H1 (cell line): ENCODE measurements around the gene AKT1. TPM values are rescaled to one million over a fixed set of nuclear protein-coding genes. Genes with fewer than 3 reads are reported as not detected.

ENCODE experiments used
- CTCF ChIA-PET: fragments of 300-600 bp; sonication (Branson Sonifier 250); formaldehyde crosslinking; loops from one replicate; lab custom pipeline; 2021; ENCODE audit not compliant: partially characterized antibody; lab: Charles Lee
- POLR2A ChIA-PET: fragments of 300-600 bp; sonication (Branson Sonifier 250); formaldehyde crosslinking; loops from one replicate; lab custom pipeline; 2021; ENCODE audit warnings: inconsistent platforms; ENCODE audit not compliant: partially characterized antibody; lab: Charles Lee
- DNase-seq, 2 experiments: peaks; one replicate each; pipeline versions ENCODE4 v3.0.0 to v3.0.0-alpha.2; 2010 to 2022; ENCODE audit warnings: low spot score in 2 of 2, low read depth in 1 of 2, mixed read lengths in 1 of 2
- FAIRE-seq: peaks from 2 replicates; lab custom pipeline; 2011; peaks lifted over from hg19 to GRCh38; lab: Jason Lieb, UNC
- H2AFZ ChIP-seq: 2 replicates; pipeline ENCODE4 v1.8.1; 2012; ENCODE audit warnings: low read length, inconsistent platforms
- H2AK5ac ChIP-seq: 2 replicates; pipeline ENCODE4 v1.6.1; 2013; ENCODE audit warnings: low read depth, low read length
- H2BK120ac ChIP-seq: replicated peaks from 2 replicates; pipeline ENCODE3; 2013; ENCODE audit warnings: low read depth, low read length, inconsistent platforms
- H2BK12ac ChIP-seq: 2 replicates; pipeline ENCODE4 v1.6.1; 2013; ENCODE audit warnings: low read depth, low read length
- H2BK15ac ChIP-seq: 2 replicates; pipeline ENCODE4 v1.6.1; 2013; ENCODE audit warnings: low read length
- H2BK20ac ChIP-seq: 2 replicates; pipeline ENCODE4 v1.6.1; 2013; ENCODE audit warnings: low read length
- H2BK5ac ChIP-seq: 2 replicates; pipeline ENCODE4 v1.6.1; 2013; ENCODE audit warnings: low read depth, low read length
- H3K14ac ChIP-seq: 2 replicates; pipeline ENCODE4 v1.6.1; 2013; ENCODE audit warnings: inconsistent platforms; ENCODE audit not compliant: insufficient read length
- H3K18ac ChIP-seq: 2 replicates; pipeline ENCODE4 v1.6.1; 2013; ENCODE audit warnings: low read length; ENCODE audit errors: extremely low read depth
- H3K23ac ChIP-seq: 2 replicates; pipeline ENCODE4 v1.6.1; 2013; ENCODE audit warnings: inconsistent platforms; ENCODE audit not compliant: insufficient read length
- H3K23me2 ChIP-seq: 2 replicates; pipeline ENCODE4 v1.6.1; 2013; ENCODE audit warnings: low read depth, low read length
- H3K27ac ChIP-seq: 2 replicates; pipeline ENCODE4 v1.6.1; 2011; ENCODE audit warnings: low read depth, low read length, inconsistent platforms
- H3K27me3 ChIP-seq, 4 experiments: replicated peaks in 1 of 4; 1 replicate in 1 of 4; 2 replicates in 3 of 4; pipeline versions ENCODE4 v1.6.1 to v1.8.1; 2011 to 2013; ENCODE audit warnings: low read length in 3 of 4, mild to moderate bottlenecking in 3 of 4, inconsistent platforms in 2 of 4, mixed read lengths in 2 of 4, moderate library complexity in 1 of 4; ENCODE audit not compliant: control insufficient read depth in 3 of 4, insufficient read depth in 3 of 4; ENCODE audit errors: extremely low read depth in 1 of 4
- H3K36me3 ChIP-seq, 4 experiments: 2 replicates each; pipeline versions ENCODE4 v1.6.1 to v1.8.1; 2011 to 2013; ENCODE audit warnings: mild to moderate bottlenecking in 4 of 4, low read length in 3 of 4, moderate library complexity in 2 of 4, control low read depth in 1 of 4, inconsistent platforms in 1 of 4; ENCODE audit not compliant: insufficient read depth in 4 of 4, control insufficient read depth in 2 of 4
- H3K4ac ChIP-seq: replicated peaks from 2 replicates; pipeline ENCODE3; 2013; ENCODE audit warnings: low read length, low read depth, mixed read lengths, inconsistent platforms; ENCODE audit not compliant: insufficient read length
- H3K4me1 ChIP-seq, 4 experiments: replicated peaks in 1 of 4; 1 replicate in 1 of 4; 2 replicates in 3 of 4; pipeline versions ENCODE4 v1.6.1 to v1.8.1; 2011 to 2013; ENCODE audit warnings: low read length in 3 of 4, inconsistent platforms in 2 of 4, mixed read lengths in 1 of 4; ENCODE audit not compliant: insufficient read depth in 4 of 4, control insufficient read depth in 3 of 4
- H3K4me2 ChIP-seq, 2 experiments: 2 replicates each; pipeline versions ENCODE4 v1.6.1 to v1.8.1; 2011 to 2013; ENCODE audit warnings: low read depth in 2 of 2, low read length in 2 of 2, control low read depth in 1 of 2, inconsistent platforms in 1 of 2, mild to moderate bottlenecking in 1 of 2; ENCODE audit not compliant: insufficient read depth in 1 of 2
- H3K4me3 ChIP-seq, 4 experiments: fragments of 200-600, 300-600 bp in 1 of 4; sonication (generic), shearing (Covaris generic), sonication (Bioruptor Twin) in 1 of 4; 2 replicates each; pipeline versions ENCODE4 v1.5.1 to v1.8.1; 2011 to 2016; ENCODE audit warnings: low read length in 4 of 4, low read depth in 3 of 4, control low read depth in 2 of 4, inconsistent platforms in 2 of 4, mild to moderate bottlenecking in 2 of 4, mixed read lengths in 1 of 4, moderate library complexity in 1 of 4; ENCODE audit not compliant: insufficient read depth in 2 of 4; ENCODE audit errors: extremely low read depth in 1 of 4
- H3K56ac ChIP-seq: replicated peaks from 2 replicates; pipeline ENCODE3; 2013; ENCODE audit warnings: low read depth, mild to moderate bottlenecking, mixed read lengths, low read length, inconsistent platforms; ENCODE audit not compliant: insufficient read length
- H3K79me1 ChIP-seq: 2 replicates; pipeline ENCODE4 v1.6.1; 2013; ENCODE audit warnings: low read depth, low read length, control low read depth
- H3K79me2 ChIP-seq, 2 experiments: 2 replicates each; pipeline versions ENCODE4 v1.6.1 to v1.8.1; 2012 to 2013; ENCODE audit warnings: low read length in 2 of 2, mild to moderate bottlenecking in 2 of 2, inconsistent platforms in 1 of 2; ENCODE audit not compliant: insufficient read depth in 2 of 2, control insufficient read depth in 1 of 2
- H3K9ac ChIP-seq, 4 experiments: replicated peaks in 1 of 4; 1 replicate in 1 of 4; 2 replicates in 3 of 4; pipeline versions ENCODE4 v1.6.1 to v1.8.1; 2011 to 2013; ENCODE audit warnings: low read depth in 3 of 4, low read length in 3 of 4, control low read depth in 2 of 4, mild to moderate bottlenecking in 2 of 4, moderate library complexity in 2 of 4, inconsistent platforms in 1 of 4; ENCODE audit errors: extremely low read depth in 1 of 4
- H3K9me3 ChIP-seq, 2 experiments: 2 replicates each; pipeline versions ENCODE4 v1.6.1 to v1.8.1; 2012 to 2013; ENCODE audit warnings: mild to moderate bottlenecking in 2 of 2, moderate library complexity in 2 of 2, control low read depth in 1 of 2, inconsistent platforms in 1 of 2, low read depth in 1 of 2, low read length in 1 of 2, mixed read lengths in 1 of 2; ENCODE audit not compliant: insufficient read depth in 2 of 2
- H4K20me1 ChIP-seq, 2 experiments: replicated peaks in 1 of 2; 2 replicates each; pipeline versions ENCODE3 to v1.8.1; 2011 to 2013; ENCODE audit warnings: inconsistent platforms in 2 of 2, low read length in 2 of 2, mild to moderate bottlenecking in 1 of 2; ENCODE audit not compliant: insufficient read depth in 2 of 2, control insufficient read depth in 1 of 2
- H4K5ac ChIP-seq: 2 replicates; pipeline ENCODE4 v1.6.1; 2013; ENCODE audit warnings: low read length, low read depth, mixed read lengths, inconsistent platforms; ENCODE audit not compliant: insufficient read length
- H4K8ac ChIP-seq: 2 replicates; pipeline ENCODE4 v1.8.0; 2013; ENCODE audit warnings: mild to moderate bottlenecking, moderate library complexity, low read length, inconsistent platforms; ENCODE audit not compliant: insufficient read depth; ENCODE audit errors: extremely low read depth
- H4K91ac ChIP-seq: replicated peaks from 2 replicates; pipeline ENCODE3; 2013; ENCODE audit warnings: low read length, mixed read lengths, inconsistent platforms; ENCODE audit not compliant: insufficient read length
- GTF2F1 ChIP-seq: IDR thresholded peaks from 2 replicates; pipeline ENCODE4 v1.6.1; 2012; ENCODE audit warnings: low read depth, low read length, improper control_type of control experiment, borderline replicate concordance
- NRF1 ChIP-seq: IDR thresholded peaks from 2 replicates; pipeline ENCODE4 v1.6.1; 2011; ENCODE audit warnings: mild to moderate bottlenecking, low read depth, low read length, improper control_type of control experiment
- ZNF274 ChIP-seq: IDR thresholded peaks from 2 replicates; pipeline ENCODE4 v1.7.0; 2012; ENCODE audit warnings: low read length, borderline replicate concordance; ENCODE audit errors: extremely low read depth
- WGBS, 2 experiments: shearing (Covaris generic) in 1 of 2; methylation state at CpG; one replicate each; pipeline versions ENCODE4 v1.1.6 to v1.1.7; 2013 to 2015; ENCODE audit warnings: low lambda C conversion rate in 2 of 2, mixed read lengths in 2 of 2, inconsistent platforms in 1 of 2, low coverage in 1 of 2, missing lambda C conversion rate in 1 of 2; ENCODE audit not compliant: insufficient replicate concordance in 2 of 2, insufficient coverage in 1 of 2, insufficient read length in 1 of 2; ENCODE audit errors: extremely low coverage in 1 of 2, missing lambda C conversion rate in 1 of 2; 5-methylcytosine and 5-hydroxymethylcytosine counted together
- polyA plus RNA-seq, 7 experiments: library from polyadenylated mRNA; depleted of rRNA in 3 of 7; stranded (reverse) in 5 of 7; unstranded in 2 of 7; fragments of >200 nt in 5 of 7; fragments of 200-250 nt in 2 of 7; gene quantifications; 1 replicate in 5 of 7; 2 replicates in 1 of 7; 4 replicates in 1 of 7; pipeline versions ENCODE4 v1.2.1 to v1.2.3, GENCODE V29; 2011 to 2013; ENCODE audit warnings: missing spikeins in 2 of 7, mixed read lengths in 2 of 7
- total RNA-seq: library from RNA; stranded (reverse); fragmentation: NEBNext Ultra II Directional; extraction: Animal tissue kit (Norgen Biotek cat#: 25700); gene quantifications from 2 replicates; pipeline ENCODE4 v1.2.1, GENCODE V29; 2021
- TF ChIP-seq, protein P1 (sequence below), 3 experiments: IDR thresholded peaks; 1 replicate in 2 of 3; 2 replicates in 1 of 3; pipeline versions ENCODE4 v1.5.1 to v1.6.1; 2011; ENCODE audit warnings: low read length in 3 of 3, mild to moderate bottlenecking in 3 of 3, inconsistent platforms in 2 of 3, low read depth in 1 of 3, moderate library complexity in 1 of 3; ENCODE audit not compliant: insufficient read depth in 1 of 3; ENCODE audit errors: control extremely low read depth in 1 of 3

Gene AKT1
- total and polyA plus RNA-seq, 2 of the 8 experiments (the other 6 are each of a cell fraction or from before 2014, with no cell fraction given) = 68.1 to 71.5 TPM

DNA sequence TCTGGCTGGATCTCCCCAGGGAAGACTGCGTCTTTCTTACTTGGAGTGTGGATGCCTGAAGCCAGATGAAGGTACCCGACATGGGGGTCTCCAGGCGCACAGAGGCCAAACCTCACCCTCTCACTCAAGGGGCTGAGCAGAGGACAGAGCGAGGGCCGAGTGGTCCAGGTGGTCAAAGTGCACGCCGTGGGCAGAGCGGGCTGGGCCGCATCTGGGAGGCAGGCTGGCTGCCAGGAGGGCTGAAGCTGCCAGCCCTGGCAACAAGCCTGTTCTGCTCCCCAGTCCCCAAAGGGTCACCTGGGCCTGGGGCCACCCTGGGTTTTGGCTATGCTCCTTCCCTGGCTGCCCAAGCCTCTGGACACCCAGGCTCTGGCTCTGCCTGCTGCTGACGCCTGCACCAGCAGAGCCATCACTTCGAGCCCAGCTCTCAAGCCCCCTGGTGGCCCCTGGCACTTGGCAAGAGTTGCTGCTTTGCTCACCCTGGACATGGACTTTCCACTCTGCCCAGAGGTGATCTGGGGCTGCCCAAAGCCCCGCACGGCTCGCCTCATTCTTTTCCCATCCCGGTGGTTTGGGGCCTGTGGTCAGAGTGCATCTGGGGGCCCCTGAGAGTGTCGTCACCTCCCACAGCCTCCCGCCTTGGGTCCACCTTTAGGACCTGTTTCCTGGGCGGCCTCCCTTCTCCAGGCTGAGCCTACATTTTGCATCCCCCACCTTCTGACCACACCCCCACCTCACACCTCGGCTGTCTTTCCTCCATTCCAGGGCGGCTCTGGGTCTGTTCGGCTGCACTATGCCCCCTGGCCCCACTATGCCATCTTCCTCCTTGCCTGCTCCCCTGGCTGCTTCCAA is 68.7 kb downstream of the AKT1 start:
- H4K5ac ChIP-seq = no peak overlapping the region
- TF ChIP-seq, protein P1, sequence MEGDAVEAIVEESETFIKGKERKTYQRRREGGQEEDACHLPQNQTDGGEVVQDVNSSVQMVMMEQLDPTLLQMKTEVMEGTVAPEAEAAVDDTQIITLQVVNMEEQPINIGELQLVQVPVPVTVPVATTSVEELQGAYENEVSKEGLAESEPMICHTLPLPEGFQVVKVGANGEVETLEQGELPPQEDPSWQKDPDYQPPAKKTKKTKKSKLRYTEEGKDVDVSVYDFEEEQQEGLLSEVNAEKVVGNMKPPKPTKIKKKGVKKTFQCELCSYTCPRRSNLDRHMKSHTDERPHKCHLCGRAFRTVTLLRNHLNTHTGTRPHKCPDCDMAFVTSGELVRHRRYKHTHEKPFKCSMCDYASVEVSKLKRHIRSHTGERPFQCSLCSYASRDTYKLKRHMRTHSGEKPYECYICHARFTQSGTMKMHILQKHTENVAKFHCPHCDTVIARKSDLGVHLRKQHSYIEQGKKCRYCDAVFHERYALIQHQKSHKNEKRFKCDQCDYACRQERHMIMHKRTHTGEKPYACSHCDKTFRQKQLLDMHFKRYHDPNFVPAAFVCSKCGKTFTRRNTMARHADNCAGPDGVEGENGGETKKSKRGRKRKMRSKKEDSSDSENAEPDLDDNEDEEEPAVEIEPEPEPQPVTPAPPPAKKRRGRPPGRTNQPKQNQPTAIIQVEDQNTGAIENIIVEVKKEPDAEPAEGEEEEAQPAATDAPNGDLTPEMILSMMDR (IDR thresholded peaks at IDR 0.05; ENCODE audit: control extremely low read depth in 1 of 3, insufficient read depth in 1 of 3, low read depth in 1 of 3, low read length in 3 of 3) = peak in 2 of 3 experiments; percentile 25 to 40; a peak in 2 of 4 replicates
- no peak for TF ChIP-seq GTF2F1
- no peak for TF ChIP-seq ZNF274
- no peak for TF ChIP-seq NRF1
- TF ChIP-seq, all 59 proteins: peak for 1
- ChIA-PET POLR2A (no interaction called here), CTCF (interaction anchor here (0.7 to 2.6 kb wide), 13 partner anchors 8 to 135 kb away, joined by 3 to 18 read pairs (median 4); partner anchors contain the start of gene SIVA1)
- Histone ChIP-seq H4K20me1 (peaks cover 0 to 4% of the 10 kb centered on the region in 2 experiments), H4K91ac (no peak overlapping the region), H2AFZ (no peak overlapping the region), H3K18ac (no peak overlapping the region), H3K23me2 (peaks cover 9% of the 10 kb centered on the region; the same call in 1 of the 2 replicates), H3K4me2 (no peak overlapping the region), H3K79me1 (no peaks in the 10 kb centered on the region), H3K79me2 (no peaks in the 10 kb centered on the region), H2BK20ac (no peak overlapping the region), H3K4me3 (no peak overlapping the region), H3K4me1 (peaks cover 0 to 18% (median 10%) of the 10 kb centered on the region in 4 experiments; a peak in 6 of 7 replicates), H3K9ac (no peak overlapping the region), H3K27ac (no peak overlapping the region), H3K4ac (no peak overlapping the region), H2BK12ac (no peak overlapping the region), H3K9me3 (no peaks in the 10 kb centered on the region), H2BK15ac (no peak overlapping the region), H3K14ac (no peak overlapping the region), H3K27me3 (peaks cover 0 to 3% (median 0%) of the 10 kb centered on the region in 4 experiments; a peak in 1 of 7 replicates), H4K8ac (0 out of 2 replicates have a peak overlapping the region, but pooled peaks have one; percentile 3), H2BK5ac (no peak overlapping the region), H3K23ac (no peak overlapping the region), H2AK5ac (no peak overlapping the region), H3K56ac (no peak overlapping the region), H3K36me3 (no peaks in the 10 kb centered on the region), H2BK120ac (no peak overlapping the region)
- DNase-seq = no peak
- WGBS, 2 experiments = 81% methylated on average over 21 of the region's 21 CpGs; no CpG with 5 or more reads in 1 of the 2 experiments
- no peak for FAIRE-seq
